ENCODE measurements around the gene PDZRN3.

PDZRN3 gene

DNA sequence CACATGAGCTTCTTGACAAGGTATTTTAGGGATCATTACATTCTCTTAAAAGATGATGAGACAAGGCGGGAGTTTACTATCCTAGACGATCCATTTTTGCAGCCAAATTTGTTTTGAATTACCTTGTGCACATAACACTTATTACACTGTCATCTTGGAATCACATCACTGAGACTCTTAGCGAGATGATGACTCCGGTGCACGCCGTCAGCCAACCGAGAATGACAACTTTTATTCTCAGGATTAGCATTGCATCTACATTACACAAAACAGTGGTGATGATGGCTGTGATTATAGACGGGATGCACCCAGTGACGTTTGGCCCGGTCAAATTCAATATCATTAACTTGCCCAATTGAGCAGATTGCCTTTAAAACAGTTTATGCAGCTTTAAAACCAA is 216.1 kb downstream of the PDZRN3 start:
- no peak overlapping the region for H3K27ac ChIP-seq

DNA sequence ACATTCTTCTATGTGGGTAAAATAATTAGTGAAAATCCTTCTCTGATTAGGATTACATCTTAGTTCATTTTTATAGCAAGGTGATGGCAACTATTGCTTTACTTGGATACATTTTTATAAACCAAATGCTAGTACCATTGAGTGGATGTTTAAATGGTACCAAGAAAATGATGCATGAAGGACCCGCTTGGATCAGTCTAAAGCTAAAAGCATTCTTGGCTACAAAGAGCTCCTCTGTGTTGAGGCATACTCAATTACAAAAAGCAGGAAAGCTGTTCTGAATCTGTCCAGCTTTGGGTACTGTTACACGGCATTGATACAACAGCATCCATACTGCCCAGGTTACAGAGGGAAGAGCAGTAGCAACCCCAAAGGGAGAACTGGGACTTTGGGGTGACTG is 217.2 kb downstream of the PDZRN3 start:
- H3K27ac ChIP-seq, result no peak overlapping the region

More for the DNA sequence above, 216.1 kb downstream of the PDZRN3 start:
- TF ChIP-seq, protein P1, sequence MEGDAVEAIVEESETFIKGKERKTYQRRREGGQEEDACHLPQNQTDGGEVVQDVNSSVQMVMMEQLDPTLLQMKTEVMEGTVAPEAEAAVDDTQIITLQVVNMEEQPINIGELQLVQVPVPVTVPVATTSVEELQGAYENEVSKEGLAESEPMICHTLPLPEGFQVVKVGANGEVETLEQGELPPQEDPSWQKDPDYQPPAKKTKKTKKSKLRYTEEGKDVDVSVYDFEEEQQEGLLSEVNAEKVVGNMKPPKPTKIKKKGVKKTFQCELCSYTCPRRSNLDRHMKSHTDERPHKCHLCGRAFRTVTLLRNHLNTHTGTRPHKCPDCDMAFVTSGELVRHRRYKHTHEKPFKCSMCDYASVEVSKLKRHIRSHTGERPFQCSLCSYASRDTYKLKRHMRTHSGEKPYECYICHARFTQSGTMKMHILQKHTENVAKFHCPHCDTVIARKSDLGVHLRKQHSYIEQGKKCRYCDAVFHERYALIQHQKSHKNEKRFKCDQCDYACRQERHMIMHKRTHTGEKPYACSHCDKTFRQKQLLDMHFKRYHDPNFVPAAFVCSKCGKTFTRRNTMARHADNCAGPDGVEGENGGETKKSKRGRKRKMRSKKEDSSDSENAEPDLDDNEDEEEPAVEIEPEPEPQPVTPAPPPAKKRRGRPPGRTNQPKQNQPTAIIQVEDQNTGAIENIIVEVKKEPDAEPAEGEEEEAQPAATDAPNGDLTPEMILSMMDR (conservative IDR thresholded peaks at IDR 0.05), result no peak
- TF ChIP-seq ZFX (IDR thresholded peaks at IDR 0.05), result no peak

DNA sequence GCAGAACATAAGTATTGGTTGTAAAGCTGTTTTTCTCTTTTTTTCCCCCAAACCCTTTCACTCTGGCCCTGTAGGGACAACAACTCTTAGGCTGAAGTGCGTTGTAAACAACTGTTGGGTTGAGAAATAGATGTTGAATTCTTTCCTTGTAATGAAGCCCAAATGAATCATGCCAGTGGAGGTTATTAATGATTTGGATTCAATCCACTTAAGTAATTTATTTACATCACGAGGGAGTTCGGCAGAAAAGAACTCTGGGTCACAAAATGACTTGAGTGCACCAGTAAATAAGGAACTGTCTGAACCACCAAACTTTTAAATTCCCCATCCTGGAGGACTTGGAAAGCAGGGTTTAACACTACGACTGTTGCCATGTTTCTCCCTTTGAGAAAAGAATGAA is 218.9 kb downstream of the PDZRN3 start:
- H3K27ac ChIP-seq, result no peak overlapping the region
- no peak for TF ChIP-seq ZFX (IDR thresholded peaks at IDR 0.05)
- TF ChIP-seq, protein P1 (conservative IDR thresholded peaks at IDR 0.05), result no peak

More for the DNA sequence above, 217.2 kb downstream of the PDZRN3 start:
- TF ChIP-seq, protein P1 (conservative IDR thresholded peaks at IDR 0.05), result no peak
- no peak for TF ChIP-seq ZFX (IDR thresholded peaks at IDR 0.05)

DNA sequence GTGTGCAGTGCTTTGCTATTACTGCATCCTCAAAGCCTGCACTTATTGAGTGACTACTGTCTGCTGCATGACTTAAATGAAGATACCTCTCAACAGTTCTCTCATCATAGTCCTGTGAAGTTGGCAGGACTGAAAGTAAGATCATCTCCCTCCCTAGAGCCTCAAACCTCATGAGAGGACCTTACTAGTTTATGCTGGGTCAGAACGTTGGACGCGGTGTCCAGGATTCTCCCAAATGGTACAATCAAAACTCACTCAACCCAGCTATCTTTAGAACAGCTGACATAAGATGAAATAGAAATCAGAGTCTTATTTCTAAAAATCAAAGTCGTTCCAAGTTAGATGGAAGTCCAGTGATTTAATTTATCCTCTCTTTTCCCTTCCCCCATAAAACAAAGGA is 219.7 kb downstream of the PDZRN3 start:
- H3K27ac ChIP-seq, result no peak overlapping the region
- TF ChIP-seq ZFX (IDR thresholded peaks at IDR 0.05), result no peak
- TF ChIP-seq, protein P1 (conservative IDR thresholded peaks at IDR 0.05), result no peak

DNA sequence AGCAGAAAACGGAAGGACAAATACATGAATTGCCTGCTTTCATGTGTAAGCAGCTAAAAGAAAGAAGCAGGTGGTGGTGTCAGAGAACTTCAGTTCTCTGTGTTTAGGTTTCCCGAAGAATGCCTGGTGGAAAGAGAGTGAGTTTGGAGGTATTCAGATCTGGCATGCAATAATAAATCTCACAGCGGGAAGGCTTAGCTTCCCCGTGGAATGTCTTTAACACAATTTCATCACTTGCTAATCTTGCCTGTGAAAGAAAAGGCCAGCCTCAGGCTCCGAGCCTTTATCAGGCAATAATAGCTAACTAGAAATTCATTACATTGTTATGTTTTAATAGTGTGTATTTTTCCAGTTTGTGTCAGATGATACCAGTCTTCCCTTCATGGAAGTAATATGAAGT is 220.3 kb downstream of the PDZRN3 start:
- no peak overlapping the region for H3K27ac ChIP-seq
- TF ChIP-seq, protein P1 (conservative IDR thresholded peaks at IDR 0.05), result no peak
- no peak for TF ChIP-seq ZFX (IDR thresholded peaks at IDR 0.05)

DNA sequence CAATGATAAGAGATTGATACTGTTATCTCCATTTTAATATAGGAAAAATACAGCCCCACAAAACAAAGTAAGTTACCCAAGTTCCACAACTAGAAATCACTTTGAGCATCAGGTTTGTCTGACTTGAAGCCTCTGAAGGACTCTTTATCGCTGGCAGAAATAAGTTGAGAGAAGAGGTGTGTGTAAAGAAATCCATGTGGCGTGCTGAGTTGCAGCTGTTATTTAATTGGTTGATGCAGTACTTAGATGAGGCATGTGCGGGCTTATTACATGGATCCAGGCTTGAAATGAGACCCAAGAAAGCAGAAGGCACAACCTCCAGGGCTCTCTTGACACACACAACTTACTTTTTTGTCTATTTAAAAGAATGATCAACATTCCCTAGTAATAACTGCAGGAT is 221.3 kb downstream of the PDZRN3 start:
- no peak for TF ChIP-seq ZFX (IDR thresholded peaks at IDR 0.05)
- TF ChIP-seq, protein P1 (conservative IDR thresholded peaks at IDR 0.05), result no peak
- no peak overlapping the region for H3K27ac ChIP-seq

DNA sequence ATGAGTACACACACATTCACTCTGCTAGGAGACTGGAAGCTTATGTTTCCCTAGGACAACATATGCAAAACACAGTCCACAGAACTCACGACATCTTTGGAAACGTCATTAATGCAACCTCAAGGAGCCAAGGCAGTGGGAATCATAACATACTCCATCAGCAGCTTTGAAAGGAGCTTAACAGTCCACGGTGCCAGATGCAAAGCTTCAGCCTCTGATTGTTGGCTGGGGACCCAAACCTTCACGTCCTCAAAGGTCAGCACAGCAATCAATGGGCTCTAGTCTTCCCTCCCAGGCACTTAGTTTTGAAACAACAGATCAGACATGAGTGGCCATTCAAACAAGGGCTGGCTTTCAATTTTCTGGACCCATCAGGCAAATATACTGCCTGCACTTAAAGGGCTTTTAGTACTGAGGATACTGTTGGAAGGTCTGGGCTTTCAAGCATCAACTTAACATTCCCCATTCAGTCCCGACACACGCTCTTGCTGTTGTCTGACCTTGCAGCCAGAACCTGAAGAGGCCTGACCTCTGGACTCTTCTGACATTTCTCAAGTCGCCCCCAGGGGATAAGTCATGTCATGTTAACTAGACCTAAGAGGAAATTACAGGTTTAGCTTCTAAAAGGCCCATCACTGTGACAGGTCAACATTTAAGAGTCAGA is 223.0 kb downstream of the PDZRN3 start:
- TF ChIP-seq, protein P1 (conservative IDR thresholded peaks at IDR 0.05), result no peak
- TF ChIP-seq ZFX (IDR thresholded peaks at IDR 0.05), result no peak
- H3K27ac ChIP-seq, result no peak overlapping the region
